ENCODE results near the gene PRR4.

PRR4 gene, protein sequence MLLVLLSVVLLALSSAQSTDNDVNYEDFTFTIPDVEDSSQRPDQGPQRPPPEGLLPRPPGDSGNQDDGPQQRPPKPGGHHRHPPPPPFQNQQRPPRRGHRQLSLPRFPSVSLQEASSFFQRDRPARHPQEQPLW

DNA sequence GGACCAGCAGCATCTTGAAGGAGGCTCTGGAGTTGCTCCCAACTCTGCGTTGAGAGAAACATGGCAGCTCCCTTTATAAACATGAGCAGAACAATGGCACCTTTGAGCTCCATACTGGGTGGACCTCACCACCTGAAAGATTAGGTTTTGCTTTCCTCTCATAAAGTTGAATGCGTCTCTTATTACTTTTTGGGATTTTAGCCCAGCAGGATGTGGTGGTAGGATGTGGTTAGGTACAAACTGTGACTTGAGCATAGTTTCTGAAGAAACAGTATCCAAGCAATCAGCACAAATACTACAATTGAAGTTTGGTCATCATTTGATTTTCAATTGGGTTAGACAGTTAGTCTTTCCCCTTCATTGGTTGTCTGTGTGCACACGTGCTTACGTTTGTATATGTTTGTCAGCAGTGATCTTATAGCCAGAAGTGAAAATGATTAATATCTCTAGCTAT lies at the start of gene PRR4:
PRR4 (minus strand) TSS at position 51 of the 454 bp plus-strand sequence; CDS start at position 13, 38 bp downstream.
- Histone ChIP-seq H3K27ac (no peak within 1 kb of the TSS), H3K36me3 (peaks cover 4 to 13% (median 12%) of the 10 kb centered on the region in 3 donors), H3K9me3 (no peaks in the 10 kb centered on the region), H3K4me3 (no peak within 1 kb of the TSS), H3K4me1 (peaks cover 0 to 9% (median 0%) of the 10 kb centered on the region in 4 donors), H3K27me3 (no peaks in the 10 kb centered on the region)
- no peak for DNase-seq
- intact Hi-C loops (cut with DNase I; ENCODE audit: low total_unique reads): no loop called here
- TF ChIP-seq CTCF (IDR thresholded peaks at IDR 0.05): no peak

- Histone ChIP-seq H3K4me1 (no peaks in the 10 kb centered on the region), H3K9me3 (no peaks in the 10 kb centered on the region), H3K27me3 (no peaks in the 10 kb centered on the region), H3K27ac (no peak overlapping the region), H3K4me3 (no peak overlapping the region), H3K36me3 (peaks cover 0 to 8% (median 0%) of the 10 kb centered on the region in 3 donors)
- DNase-seq: no peak
- intact Hi-C loops (cut with DNase I; ENCODE audit: low total_unique reads): no loop called here
- no peak for TF ChIP-seq CTCF (IDR thresholded peaks at IDR 0.05)
Observed at GRCh38 chr12:10896854-10897253, 47.6 kb upstream of the PRR4 start.

DNA sequence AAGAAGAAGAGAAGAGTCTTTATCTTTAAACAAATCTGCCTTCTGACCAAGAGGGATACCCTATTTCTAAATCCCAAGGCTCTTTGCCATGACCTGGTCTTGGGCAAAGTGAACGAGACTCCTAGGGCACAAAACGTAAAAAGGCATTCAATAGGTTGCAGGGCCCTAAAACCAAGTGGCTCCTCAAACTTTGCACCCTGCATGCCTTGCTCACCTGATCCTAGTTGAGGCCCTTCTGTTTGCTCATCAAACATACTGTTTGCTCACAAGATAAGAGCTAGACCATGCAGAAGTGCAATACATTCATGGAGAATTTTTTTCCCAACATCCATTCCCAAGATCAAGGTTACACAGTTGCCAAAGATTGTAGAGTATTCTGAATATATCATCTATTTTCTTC lies 42.7 kb upstream of the PRR4 start:
- H3K27ac ChIP-seq: no peak overlapping the region
- H3K36me3 ChIP-seq: no peaks in the 10 kb centered on the region
- H3K4me3 ChIP-seq: no peak overlapping the region
- H3K4me1 ChIP-seq: no peaks in the 10 kb centered on the region
- no peaks in the 10 kb centered on the region for H3K27me3 ChIP-seq
- no peak for TF ChIP-seq CTCF (IDR thresholded peaks at IDR 0.05)
- intact Hi-C loops (cut with DNase I; ENCODE audit: low total_unique reads): no loop called here
- DNase-seq: no peak
- H3K9me3 ChIP-seq: no peaks in the 10 kb centered on the region

- no peak overlapping the region for H3K4me3 ChIP-seq
- no peaks in the 10 kb centered on the region for H3K36me3 ChIP-seq
- DNase-seq: no peak
- TF ChIP-seq CTCF (IDR thresholded peaks at IDR 0.05): no peak
- no peak overlapping the region for H3K27ac ChIP-seq
- intact Hi-C loops (cut with DNase I; ENCODE audit: low total_unique reads): no loop called here
- no peaks in the 10 kb centered on the region for H3K27me3 ChIP-seq
- no peaks in the 10 kb centered on the region for H3K9me3 ChIP-seq
- no peaks in the 10 kb centered on the region for H3K4me1 ChIP-seq
Observed at GRCh38 chr12:10889226-10889625, 40.0 kb upstream of the PRR4 start.

DNA sequence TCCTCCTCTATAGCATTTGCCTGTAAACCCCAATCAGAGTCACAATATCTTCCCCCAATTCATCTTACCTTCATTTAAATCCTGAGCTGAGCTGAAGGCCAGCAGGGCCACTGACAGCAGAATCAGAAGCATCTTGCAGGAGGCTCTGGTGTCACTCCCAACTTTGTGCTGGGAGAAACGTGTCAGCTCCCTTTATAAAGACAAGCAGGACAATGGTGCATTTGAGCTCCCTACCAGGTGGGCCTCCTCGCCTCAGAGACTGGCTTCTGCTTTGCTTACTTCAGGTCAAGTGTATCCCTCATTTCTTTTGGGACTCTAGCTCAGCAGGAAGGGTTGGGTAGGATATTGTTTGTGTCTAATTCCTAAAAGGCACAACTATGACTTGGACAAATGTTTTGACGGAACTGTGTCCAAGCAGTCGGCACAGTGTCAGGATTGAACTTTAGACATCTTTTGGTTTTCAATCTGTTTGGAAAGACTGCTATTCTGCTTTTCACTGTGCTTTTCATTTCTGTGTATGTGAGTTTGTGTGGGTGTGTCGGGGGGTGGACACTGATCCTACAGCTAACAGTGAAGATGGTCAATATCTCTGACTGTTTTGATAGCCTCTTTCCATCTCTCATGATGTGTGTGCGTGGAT lies 34.9 kb upstream of the PRR4 start, which contains the start of gene PRH1:
PRH1 (minus strand) TSS at position 170 of the 640 bp plus-strand sequence; CDS start at position 132, 38 bp downstream.
- no peaks in the 10 kb centered on the region for H3K27me3 ChIP-seq
- H3K9me3 ChIP-seq: no peaks in the 10 kb centered on the region
- no peak for TF ChIP-seq CTCF (IDR thresholded peaks at IDR 0.05)
- DNase-seq: no peak
- H3K4me1 ChIP-seq: no peaks in the 10 kb centered on the region
- H3K4me3 ChIP-seq: no peak within 1 kb of the TSS
- intact Hi-C loops (cut with DNase I; ENCODE audit: low total_unique reads): no loop called here
- H3K36me3 ChIP-seq: peaks cover 0 to 12% (median 11%) of the 10 kb centered on the region in 3 donors
- no peak within 1 kb of the TSS for H3K27ac ChIP-seq

Data from tibial artery (tissue), 4 donors.